GM12878 (cell line): ENCODE results near the gene MPP1.

ENCODE experiments used
- CHD1 ChIP-seq: IDR thresholded peaks from 2 replicates; pipeline ENCODE4 v1.6.1; 2012; ENCODE audit warnings: low read depth, low read length, improper control_type of control experiment
- EZH2 ChIP-seq: IDR thresholded peaks from 2 replicates; pipeline ENCODE4 v1.6.1; 2012; ENCODE audit warnings: low read depth, mild to moderate bottlenecking, control low read depth, inconsistent platforms, low read length, borderline replicate concordance; ENCODE audit not compliant: control insufficient read depth
- POLR2A ChIP-seq: IDR thresholded peaks from 2 replicates; pipeline ENCODE4 v1.6.1; 2011; ENCODE audit warnings: low read depth, mild to moderate bottlenecking, low read length
- TCF7 ChIP-seq: IDR thresholded peaks from 2 replicates; pipeline ENCODE4 v1.6.1; 2014; ENCODE audit warnings: antibody characterized with exemption, borderline replicate concordance
- YY1 ChIP-seq: IDR thresholded peaks from 2 replicates; pipeline ENCODE4 v1.6.1; 2011; ENCODE audit warnings: low read depth, mild to moderate bottlenecking, low read length
- TF ChIP-seq, protein P1 (sequence below), 3 experiments: IDR thresholded peaks in 2 of 3; conservative IDR thresholded peaks in 1 of 3; 2 replicates each; pipeline ENCODE4 v1.5.1; 2011; ENCODE audit warnings: low read depth in 3 of 3, low read length in 3 of 3, mild to moderate bottlenecking in 3 of 3, control low read depth in 2 of 3, moderate library complexity in 2 of 3, inconsistent platforms in 1 of 3, mixed read lengths in 1 of 3; ENCODE audit not compliant: control insufficient read depth in 2 of 3, insufficient read depth in 1 of 3; ENCODE audit errors: extremely low read depth in 1 of 3
- TF ChIP-seq, protein P2 (sequence below): IDR thresholded peaks from 2 replicates; pipeline ENCODE4 v1.6.1; 2011; ENCODE audit warnings: low read depth, low read length, improper control_type of control experiment, borderline replicate concordance

DNA sequence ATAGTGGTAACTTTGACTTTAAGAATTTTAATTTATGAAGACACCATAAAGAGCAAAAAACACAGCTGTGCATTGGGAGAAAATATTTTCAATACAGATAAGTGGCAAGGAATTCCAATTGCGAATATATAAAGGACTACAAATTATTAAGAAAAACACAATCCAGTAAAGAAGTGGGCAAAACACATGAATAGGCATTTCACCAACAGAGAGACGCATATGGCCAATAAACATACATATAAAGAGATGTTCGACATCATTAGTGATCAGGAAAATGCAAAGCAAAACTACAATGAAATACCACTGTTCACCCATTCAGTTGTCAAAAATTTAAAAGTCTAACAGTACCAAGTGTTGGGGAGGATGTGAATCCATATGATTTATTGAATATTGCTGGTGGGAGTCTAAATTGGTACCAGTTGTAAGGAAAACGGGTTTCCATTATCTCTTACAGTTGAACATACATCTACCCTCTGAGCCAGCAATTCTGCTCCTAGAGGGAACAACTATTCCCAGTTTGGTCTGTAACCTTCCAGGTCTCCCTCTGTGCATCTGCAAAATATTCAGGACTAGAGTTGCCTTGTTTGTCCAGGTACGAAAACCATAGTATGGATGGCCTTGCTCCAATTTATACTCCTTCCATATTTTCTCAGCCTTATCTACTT is 1.7 kb upstream of the MPP1 start:
- TF ChIP-seq, protein P1, sequence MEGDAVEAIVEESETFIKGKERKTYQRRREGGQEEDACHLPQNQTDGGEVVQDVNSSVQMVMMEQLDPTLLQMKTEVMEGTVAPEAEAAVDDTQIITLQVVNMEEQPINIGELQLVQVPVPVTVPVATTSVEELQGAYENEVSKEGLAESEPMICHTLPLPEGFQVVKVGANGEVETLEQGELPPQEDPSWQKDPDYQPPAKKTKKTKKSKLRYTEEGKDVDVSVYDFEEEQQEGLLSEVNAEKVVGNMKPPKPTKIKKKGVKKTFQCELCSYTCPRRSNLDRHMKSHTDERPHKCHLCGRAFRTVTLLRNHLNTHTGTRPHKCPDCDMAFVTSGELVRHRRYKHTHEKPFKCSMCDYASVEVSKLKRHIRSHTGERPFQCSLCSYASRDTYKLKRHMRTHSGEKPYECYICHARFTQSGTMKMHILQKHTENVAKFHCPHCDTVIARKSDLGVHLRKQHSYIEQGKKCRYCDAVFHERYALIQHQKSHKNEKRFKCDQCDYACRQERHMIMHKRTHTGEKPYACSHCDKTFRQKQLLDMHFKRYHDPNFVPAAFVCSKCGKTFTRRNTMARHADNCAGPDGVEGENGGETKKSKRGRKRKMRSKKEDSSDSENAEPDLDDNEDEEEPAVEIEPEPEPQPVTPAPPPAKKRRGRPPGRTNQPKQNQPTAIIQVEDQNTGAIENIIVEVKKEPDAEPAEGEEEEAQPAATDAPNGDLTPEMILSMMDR (IDR thresholded peaks at IDR 0.05 in 2 of 3, conservative IDR thresholded peaks at IDR 0.05 in 1 of 3; ENCODE audit: control insufficient read depth in 2 of 3, extremely low read depth in 1 of 3, insufficient read depth in 1 of 3, low read depth in 3 of 3, low read length in 3 of 3), result no peak
- TF ChIP-seq TCF7 (no peak), EZH2 (no peak), POLR2A (no peak), CHD1 (no peak), YY1 (no peak)
- TF ChIP-seq, protein P2, sequence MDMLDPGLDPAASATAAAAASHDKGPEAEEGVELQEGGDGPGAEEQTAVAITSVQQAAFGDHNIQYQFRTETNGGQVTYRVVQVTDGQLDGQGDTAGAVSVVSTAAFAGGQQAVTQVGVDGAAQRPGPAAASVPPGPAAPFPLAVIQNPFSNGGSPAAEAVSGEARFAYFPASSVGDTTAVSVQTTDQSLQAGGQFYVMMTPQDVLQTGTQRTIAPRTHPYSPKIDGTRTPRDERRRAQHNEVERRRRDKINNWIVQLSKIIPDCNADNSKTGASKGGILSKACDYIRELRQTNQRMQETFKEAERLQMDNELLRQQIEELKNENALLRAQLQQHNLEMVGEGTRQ, result no peak
